Neural progenitor cell (in vitro differentiated cells): ENCODE results near the gene GFAP. TPM values are rescaled to one million over a fixed set of nuclear protein-coding genes. Genes with fewer than 3 reads are reported as not detected.

Source experiments
- DNase-seq: peaks from one replicate; pipeline ENCODE4 v3.0.0-alpha.2; 2016; ENCODE audit warnings: low spot score
- H2AFZ ChIP-seq: fragments of 200-600 bp; sonication (generic); replicated peaks from 2 replicates; pipeline ENCODE4 v1.6.1; 2016; ENCODE audit warnings: antibody characterized with exemption
- H3F3A ChIP-seq: fragments of 200-600 bp; sonication (generic); 2 replicates; pipeline ENCODE4 v1.6.1; 2016; ENCODE audit warnings: antibody characterized with exemption, low read depth
- H3K27ac ChIP-seq: fragments of 200-600 bp; sonication (generic); 2 replicates; pipeline ENCODE4 v1.5.1; 2016; ENCODE audit warnings: mild to moderate bottlenecking
- H3K27me3 ChIP-seq: fragments of 200-600 bp; sonication (generic); 2 replicates; pipeline ENCODE4 v1.6.1; 2016; ENCODE audit warnings: mild to moderate bottlenecking, moderate library complexity
- H3K36me3 ChIP-seq: fragments of 200-600 bp; sonication (generic); 2 replicates; pipeline ENCODE4 v1.5.1; 2016
- H3K4me1 ChIP-seq: fragments of 200-600 bp; sonication (generic); 2 replicates; pipeline ENCODE4 v1.6.1; 2016; ENCODE audit warnings: mixed run types
- H3K4me2 ChIP-seq: fragments of 200-600 bp; sonication (generic); 2 replicates; pipeline ENCODE4 v1.6.1; 2016
- H3K4me3 ChIP-seq: fragments of 200-600 bp; sonication (generic); 2 replicates; pipeline ENCODE4 v1.5.1; 2016
- H3K79me2 ChIP-seq: fragments of 200-600 bp; sonication (generic); 2 replicates; pipeline ENCODE4 v1.6.1; 2016; ENCODE audit warnings: low read depth
- H3K9ac ChIP-seq: fragments of 200-600 bp; sonication (generic); 2 replicates; pipeline ENCODE4 v1.6.1; 2016
- H3K9me3 ChIP-seq: fragments of 200-600 bp; sonication (generic); 2 replicates; pipeline ENCODE4 v1.5.1; 2016; ENCODE audit warnings: low read depth
- H4K20me1 ChIP-seq: fragments of 200-600 bp; sonication (generic); 2 replicates; pipeline ENCODE4 v1.6.1; 2016; ENCODE audit warnings: low read depth
- H3K27ac Mint-ChIP-seq: 3 replicates; pipeline ENCODE4 v1.8.0; 2021; ENCODE audit warnings: mixed read lengths
- H3K27me3 Mint-ChIP-seq: 2 replicates; pipeline ENCODE4 v1.8.0; 2022; ENCODE audit warnings: low read depth, mild to moderate bottlenecking, inconsistent platforms, moderate library complexity, mixed read lengths; ENCODE audit not compliant: insufficient read depth
- H3K36me3 Mint-ChIP-seq: 3 replicates; pipeline ENCODE4 v1.8.0; 2021; ENCODE audit warnings: mixed read lengths
- H3K4me1 Mint-ChIP-seq: 3 replicates; pipeline ENCODE4 v1.8.0; 2021; ENCODE audit warnings: mixed read lengths
- H3K4me3 Mint-ChIP-seq: 3 replicates; pipeline ENCODE4 v1.8.0; 2021; ENCODE audit warnings: mild to moderate bottlenecking, moderate library complexity, mixed read lengths
- H3K9me3 Mint-ChIP-seq: 3 replicates; pipeline ENCODE4 v1.8.0; 2020; ENCODE audit warnings: mixed read lengths
- EZH2 ChIP-seq: fragments of 200-600 bp; sonication (generic); IDR thresholded peaks from 2 replicates; pipeline ENCODE4 v1.6.1; 2017; ENCODE audit warnings: antibody characterized with exemption, mild to moderate bottlenecking, moderate library complexity
- EZH2phosphoT487 ChIP-seq: fragments of 200-600 bp; sonication (generic); IDR thresholded peaks from 2 replicates; pipeline ENCODE4 v1.6.1; 2017; ENCODE audit warnings: antibody characterized with exemption
- total RNA-seq: library from RNA; depleted of rRNA; stranded (reverse); fragments of >200 nt; gene quantifications from 2 replicates; pipeline ENCODE4 v1.2.3, GENCODE V29; 2015; ENCODE audit warnings: low replicate concordance
- TF ChIP-seq, protein P1 (sequence below): fragments of 200-600 bp; sonication (generic); IDR thresholded peaks from 2 replicates; pipeline ENCODE4 v1.5.1; 2017; ENCODE audit warnings: antibody characterized with exemption, mild to moderate bottlenecking

The GFAP gene
- total RNA-seq, 1 donor from 2014 or later, result 0.45 TPM

DNA sequence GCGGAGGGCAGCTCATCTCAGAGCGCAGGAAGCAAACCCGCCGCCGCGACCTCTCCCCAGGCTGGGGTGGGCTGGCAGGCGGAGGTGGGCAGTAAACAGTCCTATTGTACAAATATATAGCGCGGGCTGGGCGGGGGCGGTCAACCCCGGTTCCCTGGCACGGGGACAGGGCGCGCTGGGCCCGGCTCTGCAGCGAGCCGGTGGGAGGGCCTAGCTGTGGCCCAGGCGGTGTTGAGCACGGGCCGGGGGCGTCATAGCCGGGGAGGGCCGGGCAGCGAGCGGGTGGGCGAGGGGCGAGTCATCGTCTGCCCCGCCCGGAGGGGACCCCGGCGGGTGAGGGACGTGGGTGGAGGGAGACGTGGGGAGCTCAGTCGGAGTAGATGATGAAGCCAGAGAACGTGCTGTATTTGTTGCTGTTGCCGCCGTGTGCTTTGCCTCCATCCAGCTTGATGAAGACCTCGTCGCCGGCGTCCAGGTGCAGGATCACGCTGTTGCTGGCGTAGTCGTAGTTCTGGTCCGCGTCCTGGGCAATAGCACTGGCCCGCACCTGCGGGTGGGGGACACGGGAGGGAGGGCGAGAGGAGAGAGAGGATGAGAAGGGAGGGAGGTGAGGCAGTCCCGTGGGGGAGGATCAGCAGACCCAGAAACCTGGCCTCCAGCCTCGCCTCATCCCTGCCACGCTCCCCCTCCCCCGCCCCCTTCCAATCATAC, 44.7 kb upstream of the GFAP start:
- Mint-ChIP-seq H3K4me1 (peaks cover 11% of the 10 kb centered on the region), H3K9me3 (no peaks in the 10 kb centered on the region)
- H3K4me2 ChIP-seq, result no peak overlapping the region

DNA sequence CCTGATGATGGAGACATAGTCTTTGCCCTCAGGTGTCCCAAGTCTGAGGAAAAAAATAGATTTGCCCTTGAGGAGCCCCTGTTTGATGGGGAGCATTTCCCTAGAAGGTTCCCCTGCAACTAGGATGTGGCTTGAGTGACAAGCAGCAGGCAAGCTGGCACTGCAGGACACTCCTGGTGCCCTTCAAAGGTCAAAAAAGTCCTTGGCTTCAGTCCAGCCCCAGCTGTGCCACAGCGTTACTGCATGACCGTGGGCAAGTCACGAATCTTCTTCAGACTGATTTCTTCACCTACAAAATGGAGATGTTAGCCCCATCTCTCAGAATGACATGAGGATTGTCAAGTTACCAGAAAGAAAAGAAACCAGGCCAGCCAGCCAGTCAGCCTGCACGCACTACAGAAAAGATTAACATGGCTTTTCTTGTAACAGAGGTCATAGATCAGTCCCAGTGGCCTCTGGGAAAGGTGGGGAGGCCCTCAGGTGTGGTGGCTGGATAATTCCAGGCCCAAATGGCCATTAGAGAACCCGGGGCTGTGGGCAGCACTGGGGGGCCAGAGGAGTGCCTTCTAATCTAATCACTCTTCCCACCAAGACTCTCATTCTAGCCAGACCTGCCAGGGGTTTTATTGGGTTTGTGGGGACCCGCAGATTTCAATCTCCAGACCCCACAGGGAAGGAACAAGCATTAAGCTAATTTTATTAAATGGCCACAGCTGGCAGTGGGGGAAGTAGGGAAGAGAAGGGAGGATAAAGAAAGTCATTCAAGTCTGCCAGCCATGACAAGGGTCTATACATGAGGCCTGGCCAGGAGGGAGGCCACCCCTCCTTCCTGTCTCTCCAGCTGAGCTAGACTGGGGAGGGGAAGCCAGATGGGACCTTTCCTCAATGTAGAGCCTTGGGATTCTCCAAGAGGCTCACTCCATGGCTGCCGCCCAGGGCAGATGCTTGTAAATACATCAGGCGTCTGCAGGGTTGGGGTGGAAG, 42.0 kb upstream of the GFAP start:
- TF ChIP-seq, protein P1, sequence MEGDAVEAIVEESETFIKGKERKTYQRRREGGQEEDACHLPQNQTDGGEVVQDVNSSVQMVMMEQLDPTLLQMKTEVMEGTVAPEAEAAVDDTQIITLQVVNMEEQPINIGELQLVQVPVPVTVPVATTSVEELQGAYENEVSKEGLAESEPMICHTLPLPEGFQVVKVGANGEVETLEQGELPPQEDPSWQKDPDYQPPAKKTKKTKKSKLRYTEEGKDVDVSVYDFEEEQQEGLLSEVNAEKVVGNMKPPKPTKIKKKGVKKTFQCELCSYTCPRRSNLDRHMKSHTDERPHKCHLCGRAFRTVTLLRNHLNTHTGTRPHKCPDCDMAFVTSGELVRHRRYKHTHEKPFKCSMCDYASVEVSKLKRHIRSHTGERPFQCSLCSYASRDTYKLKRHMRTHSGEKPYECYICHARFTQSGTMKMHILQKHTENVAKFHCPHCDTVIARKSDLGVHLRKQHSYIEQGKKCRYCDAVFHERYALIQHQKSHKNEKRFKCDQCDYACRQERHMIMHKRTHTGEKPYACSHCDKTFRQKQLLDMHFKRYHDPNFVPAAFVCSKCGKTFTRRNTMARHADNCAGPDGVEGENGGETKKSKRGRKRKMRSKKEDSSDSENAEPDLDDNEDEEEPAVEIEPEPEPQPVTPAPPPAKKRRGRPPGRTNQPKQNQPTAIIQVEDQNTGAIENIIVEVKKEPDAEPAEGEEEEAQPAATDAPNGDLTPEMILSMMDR, result no peak
- TF ChIP-seq EZH2 (no peak), EZH2phosphoT487 (no peak)
- H3F3A ChIP-seq, result no peaks in the 10 kb centered on the region
- Mint-ChIP-seq H3K27me3 (peaks cover 15% of the 10 kb centered on the region), H3K36me3 (no peaks in the 10 kb centered on the region), H3K4me3 (no peak overlapping the region), H3K27ac (no peak overlapping the region), H3K9me3 (no peaks in the 10 kb centered on the region), H3K4me1 (peaks cover 11% of the 10 kb centered on the region)
- H3K27me3 ChIP-seq, result no peaks in the 10 kb centered on the region
- no peaks in the 10 kb centered on the region for H4K20me1 ChIP-seq
- no peak overlapping the region for H3K27ac ChIP-seq
- peaks cover 4% of the 10 kb centered on the region for H3K4me1 ChIP-seq
- H3K79me2 ChIP-seq, result no peaks in the 10 kb centered on the region
- no peak for DNase-seq
- H3K9ac ChIP-seq, result no peak overlapping the region
- H3K4me2 ChIP-seq, result no peak overlapping the region
- no peaks in the 10 kb centered on the region for H3K36me3 ChIP-seq
- H3K4me3 ChIP-seq, result no peak overlapping the region
- no peak overlapping the region for H2AFZ ChIP-seq
- no peaks in the 10 kb centered on the region for H3K9me3 ChIP-seq

More for the DNA sequence above, 44.7 kb upstream of the GFAP start:
- H3K27me3 Mint-ChIP-seq, result peaks cover 28% of the 10 kb centered on the region
- H3K4me1 ChIP-seq, result peaks cover 5% of the 10 kb centered on the region
- no peak overlapping the region for H3K4me3 Mint-ChIP-seq
- no peak overlapping the region for H3K27ac Mint-ChIP-seq
- H3K9me3 ChIP-seq, result no peaks in the 10 kb centered on the region
- H3K79me2 ChIP-seq, result no peaks in the 10 kb centered on the region
- no peak for DNase-seq
- H2AFZ ChIP-seq, result no peak overlapping the region
- H3K27ac ChIP-seq, result no peak overlapping the region
- no peak overlapping the region for H3K4me3 ChIP-seq
- TF ChIP-seq EZH2phosphoT487, result no peak
- TF ChIP-seq, protein P1, result no peak
- TF ChIP-seq EZH2, result no peak
- H3K36me3 ChIP-seq, result no peaks in the 10 kb centered on the region
- peaks cover 13% of the 10 kb centered on the region for H3K27me3 ChIP-seq
- H3K36me3 Mint-ChIP-seq, result no peaks in the 10 kb centered on the region
- no peak overlapping the region for H3K9ac ChIP-seq
- H3F3A ChIP-seq, result no peaks in the 10 kb centered on the region
- no peaks in the 10 kb centered on the region for H4K20me1 ChIP-seq

DNA sequence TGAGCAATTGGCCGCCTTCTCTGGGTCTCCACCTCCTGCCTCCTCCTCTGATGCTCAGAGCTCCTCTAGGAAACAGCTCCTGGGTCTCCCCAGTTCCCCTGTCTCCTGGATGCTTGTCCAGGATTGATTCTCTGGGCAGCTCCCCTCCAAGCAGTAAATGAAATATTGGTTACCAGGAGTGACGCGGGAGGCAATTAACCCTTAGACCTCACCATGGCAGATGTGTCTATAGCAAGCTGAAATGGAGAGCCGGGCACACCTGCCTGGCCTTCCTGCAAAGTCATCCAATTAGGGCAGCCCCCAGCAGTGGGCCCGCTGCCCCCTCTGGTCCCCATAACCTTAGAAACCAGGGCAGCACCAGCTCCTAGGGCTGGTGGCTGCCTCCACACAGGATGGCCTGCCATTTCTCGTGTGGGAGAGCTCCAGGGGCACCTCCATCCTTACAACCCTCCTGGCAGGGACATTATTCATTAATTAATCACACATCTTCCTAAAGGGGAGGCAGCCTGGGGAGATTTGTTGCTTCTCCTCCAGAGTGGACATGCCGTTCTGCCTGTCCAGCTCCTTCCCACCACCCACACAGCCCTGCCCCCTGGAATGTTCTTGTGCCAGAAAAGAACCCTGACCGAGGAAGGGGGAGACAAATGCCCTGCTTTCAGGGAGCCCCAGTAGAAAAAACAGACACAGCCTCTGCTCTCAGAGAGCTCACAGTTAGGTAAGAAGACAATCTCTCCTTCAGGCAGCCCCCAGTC, 40.5 kb upstream of the GFAP start:
- H2AFZ ChIP-seq, result no peak overlapping the region
- H4K20me1 ChIP-seq, result no peaks in the 10 kb centered on the region
- no peaks in the 10 kb centered on the region for H3K4me1 ChIP-seq
- H3K9ac ChIP-seq, result no peak overlapping the region
- Mint-ChIP-seq H3K4me1 (peaks cover 11% of the 10 kb centered on the region), H3K9me3 (no peaks in the 10 kb centered on the region), H3K4me3 (peak overlapping the region; percentile 43), H3K27ac (peak overlapping the region; percentile 76), H3K36me3 (no peaks in the 10 kb centered on the region), H3K27me3 (peaks cover 22% of the 10 kb centered on the region)
- no peak overlapping the region for H3K4me3 ChIP-seq
- H3K4me2 ChIP-seq, result no peak overlapping the region
- no peak for DNase-seq
- H3K9me3 ChIP-seq, result no peaks in the 10 kb centered on the region
- no peak overlapping the region for H3K27ac ChIP-seq
- no peaks in the 10 kb centered on the region for H3F3A ChIP-seq
- no peaks in the 10 kb centered on the region for H3K79me2 ChIP-seq
- H3K27me3 ChIP-seq, result no peaks in the 10 kb centered on the region
- no peaks in the 10 kb centered on the region for H3K36me3 ChIP-seq
- no peak for TF ChIP-seq EZH2phosphoT487
- TF ChIP-seq, protein P1, result no peak
